GM19463 (cell line): ENCODE measurements around the gene MYADM.

Experiments used
- ATAC-seq: cut with Tn5 transposase; IDR thresholded peaks from one replicate; pipeline ENCODE4 v1.9.1; 2021; ENCODE audit warnings: mild to moderate bottlenecking, moderate library complexity; ENCODE audit not compliant: unreplicated experiment

MYADM gene

DNA sequence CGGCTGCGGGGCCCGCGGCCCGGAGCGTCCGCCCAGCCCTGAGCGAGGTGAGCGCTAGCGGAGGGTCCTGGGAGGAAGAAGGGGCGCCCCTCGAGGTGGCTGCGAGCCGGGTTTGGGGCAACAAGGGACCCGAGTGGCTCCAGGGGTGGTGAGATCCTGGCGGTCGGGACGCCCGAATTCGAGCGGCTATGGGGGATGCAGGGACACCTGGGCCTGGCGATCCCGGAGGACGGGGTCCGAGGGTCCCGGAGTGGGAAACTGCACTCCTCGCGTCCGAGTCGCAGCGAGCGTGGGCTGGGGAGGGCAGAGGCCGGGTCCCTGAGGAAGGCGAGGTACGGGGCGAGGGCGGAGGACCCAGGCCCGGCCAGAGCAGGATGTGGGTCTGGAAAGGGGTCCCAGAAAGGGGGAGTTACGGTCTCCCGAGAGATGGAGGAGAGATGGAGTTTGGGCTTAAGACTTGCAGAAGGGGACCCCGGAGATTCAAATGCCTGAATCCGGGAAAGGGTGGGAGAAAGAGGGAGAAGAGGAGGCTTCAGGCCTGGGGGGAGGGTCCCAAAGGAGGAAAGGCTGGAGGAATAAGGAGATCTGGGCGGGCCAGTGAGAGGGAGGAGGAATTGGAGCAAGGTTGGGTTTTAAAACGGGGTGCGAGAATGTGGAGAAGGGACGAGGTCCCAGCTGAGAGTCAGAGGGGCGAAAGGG lies 41.9 kb downstream of the MYADM start:
- no peak for ATAC-seq

DNA sequence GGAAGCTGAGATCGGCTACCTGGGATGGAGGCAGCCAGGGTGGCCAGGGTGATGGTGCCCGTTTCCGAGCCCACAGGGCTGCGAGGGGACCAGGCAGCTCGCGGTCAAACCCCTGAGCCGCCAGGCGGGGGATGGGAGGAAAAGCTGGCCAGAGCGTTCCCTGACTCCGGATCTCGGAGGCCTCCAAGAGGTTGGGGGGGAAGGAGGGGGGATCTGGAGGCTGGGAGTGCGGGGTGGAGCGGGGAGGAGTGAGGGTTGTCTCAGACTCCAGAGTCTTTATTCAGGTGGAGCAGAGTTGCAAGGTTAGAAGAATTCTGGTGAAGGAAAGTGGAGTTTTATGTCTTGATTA lies 42.5 kb downstream of the MYADM start:
- no peak for ATAC-seq

DNA sequence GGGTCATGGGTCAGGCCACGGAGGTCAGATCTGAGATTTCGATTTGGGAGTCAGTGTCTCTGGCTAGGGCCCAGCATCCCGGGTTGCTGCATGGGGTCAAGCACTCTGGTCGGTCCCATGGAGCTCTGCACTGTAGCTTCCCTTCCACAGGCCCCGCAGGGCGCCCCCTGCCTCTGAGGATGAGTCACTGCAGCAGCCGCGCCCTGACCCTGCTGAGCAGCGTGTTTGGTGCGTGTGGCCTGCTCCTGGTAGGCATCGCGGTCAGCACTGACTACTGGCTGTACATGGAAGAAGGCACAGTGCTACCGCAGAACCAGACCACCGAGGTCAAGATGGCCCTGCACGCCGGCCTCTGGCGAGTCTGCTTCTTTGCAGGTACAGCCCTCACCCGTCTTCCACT lies 45.0 kb downstream of the MYADM start:
- no peak for ATAC-seq

DNA sequence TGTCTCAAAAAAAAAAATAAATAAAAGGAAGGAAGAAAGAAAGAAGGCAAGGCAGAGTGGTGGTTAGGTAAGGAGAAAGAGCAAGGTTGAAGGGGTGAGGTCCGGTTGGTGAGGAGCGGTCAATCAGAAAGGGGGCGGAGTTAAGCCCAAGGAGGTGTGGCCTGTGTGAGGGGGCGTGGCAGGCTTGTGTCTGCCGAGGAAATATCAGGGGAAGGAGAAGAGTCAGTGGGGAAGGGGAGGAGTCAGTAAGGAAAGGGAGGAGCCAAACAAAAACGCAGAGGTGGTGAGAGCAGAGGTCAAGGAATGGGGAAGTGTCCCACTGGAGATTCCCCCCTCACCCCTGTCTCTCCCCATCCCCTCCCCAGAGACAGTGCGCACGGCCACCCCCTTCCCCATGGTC lies 47.3 kb downstream of the MYADM start:
- no peak for ATAC-seq

DNA sequence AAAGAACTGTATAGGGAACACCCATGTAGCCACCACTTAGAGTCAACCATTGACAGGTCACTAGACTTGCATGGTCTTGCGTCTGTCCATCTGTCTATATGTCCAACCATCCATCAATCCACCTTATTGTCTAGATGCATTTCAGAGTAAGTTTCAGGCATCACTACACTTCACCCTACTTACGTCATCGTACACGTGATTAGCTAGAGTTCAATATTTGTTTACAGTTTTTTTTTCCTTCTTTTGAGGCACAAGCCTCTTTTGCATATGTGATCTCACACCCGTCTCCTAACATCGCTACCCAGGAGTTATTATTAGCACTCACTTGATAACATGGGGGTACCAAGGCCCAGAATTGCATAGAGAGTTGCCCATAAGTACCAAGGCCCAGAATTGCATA lies 48.3 kb downstream of the MYADM start:
- ATAC-seq = no peak

DNA sequence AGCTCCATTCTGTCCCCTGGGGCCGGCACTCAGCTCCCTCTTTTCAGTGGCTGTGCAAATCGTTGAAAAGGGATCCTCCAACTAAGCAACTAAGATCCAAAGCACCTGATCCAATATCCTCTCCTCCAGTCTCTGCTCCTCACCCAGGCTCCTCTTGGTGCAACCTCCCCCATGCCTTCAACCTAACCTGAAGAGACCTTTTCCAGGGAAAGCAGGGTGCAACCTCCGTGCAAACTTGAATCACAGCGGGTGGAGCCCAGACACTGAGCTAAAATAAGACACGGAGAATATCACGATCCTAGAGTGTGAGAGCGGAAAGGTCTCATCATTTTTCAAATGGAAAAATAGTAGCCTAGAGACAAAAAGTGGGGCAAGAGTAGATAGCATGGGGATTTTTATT lies 49.7 kb downstream of the MYADM start:
- ATAC-seq = no peak
